CD4-positive, alpha-beta T cell treated with Interleukin-17A for 4 hours (primary cell): ENCODE results near the gene DLG2.

Experiments
- DNase-seq: peaks from one replicate; pipeline ENCODE4 v3.0.0-alpha.2; 2020; ENCODE audit warnings: mixed read lengths

DLG2 gene

GRCh38 chr11:84626256-84626655 lies 1000.9 kb downstream of the DLG2 start:
- DNase-seq: no peak

GRCh38 chr11:84612645-84613044 lies 1014.5 kb downstream of the DLG2 start:
- DNase-seq: no peak

GRCh38 chr11:84608837-84609196 lies 1018.3 kb downstream of the DLG2 start:
- no peak for DNase-seq

GRCh38 chr11:84607975-84608836 lies 1018.9 kb downstream of the DLG2 start:
- no peak for DNase-seq

GRCh38 chr11:84594602-84595001 lies 1032.5 kb downstream of the DLG2 start:
- DNase-seq: no peak

- DNase-seq: no peak
Measured at GRCh38 chr11:84590106-84590505, 1037.0 kb downstream of the DLG2 start.

GRCh38 chr11:84588131-84588829 lies 1038.9 kb downstream of the DLG2 start:
- no peak for DNase-seq

GRCh38 chr11:84583106-84583505 lies 1044.0 kb downstream of the DLG2 start:
- no peak for DNase-seq

- no peak for DNase-seq
Measured at GRCh38 chr11:84581083-84581482, 1046.1 kb downstream of the DLG2 start.

- no peak for DNase-seq
Measured at GRCh38 chr11:84580428-84580827, 1046.7 kb downstream of the DLG2 start.

GRCh38 chr11:84573868-84574267 lies 1053.3 kb downstream of the DLG2 start:
- no peak for DNase-seq

- DNase-seq: no peak
Measured at GRCh38 chr11:84566671-84567070, 1060.5 kb downstream of the DLG2 start.

- no peak for DNase-seq
Measured at GRCh38 chr11:84564867-84565184, 1062.3 kb downstream of the DLG2 start.

GRCh38 chr11:84564180-84564866 lies 1062.8 kb downstream of the DLG2 start:
- peak; percentile 8 for DNase-seq

GRCh38 chr11:84563356-84563755 lies 1063.8 kb downstream of the DLG2 start:
- DNase-seq: no peak

GRCh38 chr11:84560206-84560605 lies 1066.9 kb downstream of the DLG2 start:
- no peak for DNase-seq

GRCh38 chr11:84558085-84558905 lies 1068.8 kb downstream of the DLG2 start:
- no peak for DNase-seq

GRCh38 chr11:84552791-84553190 lies 1074.4 kb downstream of the DLG2 start:
- no peak for DNase-seq

GRCh38 chr11:84549217-84549616 lies 1077.9 kb downstream of the DLG2 start:
- no peak for DNase-seq

GRCh38 chr11:84544566-84544965 lies 1082.6 kb downstream of the DLG2 start:
- DNase-seq: no peak

GRCh38 chr11:84543367-84544159 lies 1083.6 kb downstream of the DLG2 start:
- DNase-seq: no peak

- DNase-seq: no peak
Measured at GRCh38 chr11:84541731-84542340, 1085.3 kb downstream of the DLG2 start.
